K562 (cell line): ENCODE results near the gene LTA4H. TPM values are rescaled to one million over a fixed set of nuclear protein-coding genes. Genes with fewer than 3 reads are reported as not detected.
A peak's percentile ranks its signal among the peaks of the same experiment; 100 is the strongest.

Experiments used
- E2F6 ChIP-seq, 2 experiments: IDR thresholded peaks; 2 replicates each; pipeline ENCODE4 v1.6.1; 2011; ENCODE audit warnings: borderline replicate concordance in 1 of 2, control low read depth in 1 of 2, low read depth in 1 of 2, low read length in 1 of 2, mild to moderate bottlenecking in 1 of 2, mixed read lengths in 1 of 2, moderate library complexity in 1 of 2; ENCODE audit not compliant: insufficient read depth in 1 of 2, insufficient read length in 1 of 2, poor library complexity in 1 of 2, severe bottlenecking in 1 of 2; ENCODE audit errors: extremely low read depth in 1 of 2
- E2F8 ChIP-seq: fragments of 450-650 bp; IDR thresholded peaks from 2 replicates; pipeline ENCODE4 v1.7.1; 2018; ENCODE audit warnings: mild to moderate bottlenecking, low read depth; ENCODE audit not compliant: partially characterized antibody
- FOXP1 ChIP-seq: sonication (generic); formaldehyde crosslinking; IDR thresholded peaks from 2 replicates; pipeline ENCODE4 v1.8.0; 2022; ENCODE audit warnings: mild to moderate bottlenecking, missing genetic modification reagents
- GATAD2B ChIP-seq: fragments of 450-650 bp; IDR thresholded peaks from 2 replicates; pipeline ENCODE4 v1.6.1; 2017; ENCODE audit warnings: mild to moderate bottlenecking, borderline replicate concordance
- HDAC1 ChIP-seq, 2 experiments: fragments of 450-650 bp; IDR thresholded peaks; 2 replicates each; pipeline ENCODE4 v1.6.1; 2016 to 2017; ENCODE audit warnings: inconsistent platforms in 1 of 2, mild to moderate bottlenecking in 1 of 2, moderate library complexity in 1 of 2
- LEF1 ChIP-seq: fragments of 450-650 bp; IDR thresholded peaks from 2 replicates; pipeline ENCODE4 v1.6.1; 2016; ENCODE audit warnings: mild to moderate bottlenecking
- SRSF7 ChIP-seq: fragments of 200-400 bp; formaldehyde crosslinking; optimal IDR thresholded peaks from 2 replicates; pipeline ENCODE3; 2017; ENCODE audit warnings: mild to moderate bottlenecking, low read depth, low read length
- ZBTB40 ChIP-seq, 2 experiments: fragments of 450-650 bp in 1 of 2; sonication (generic) in 1 of 2; formaldehyde crosslinking in 1 of 2; IDR thresholded peaks; 2 replicates each; pipeline versions ENCODE4 v1.7.1 to v1.9.0; 2016 to 2022; ENCODE audit warnings: inconsistent platforms in 1 of 2, mild to moderate bottlenecking in 1 of 2, missing genetic modification reagents in 1 of 2
- ZNF780A ChIP-seq: fragments of 250-450 bp; sonication (Bioruptor Pico); IDR thresholded peaks from 2 replicates; pipeline ENCODE4 v1.5.0; 2021; ENCODE audit warnings: mild to moderate bottlenecking
- polyA plus RNA-seq, 8 experiments: library from polyadenylated mRNA; depleted of rRNA in 4 of 8; stranded (reverse) in 5 of 8; unstranded in 3 of 8; fragments of >200 nt; fragmentation: Nextera tagmentation in 2 of 8; fragmentation: Illumina TruSeq in 1 of 8; extraction: Ambion mirVana in 2 of 8; extraction: Trizol in 1 of 8; gene quantifications; 2 replicates each; pipeline versions ENCODE4 v1.2.1 to v1.2.3, GENCODE V29; 2011 to 2014; ENCODE audit warnings: inconsistent platforms in 1 of 8, missing spikeins in 1 of 8
- total RNA-seq, 7 experiments: library from RNA; depleted of rRNA in 6 of 7; stranded (reverse); fragments of >200 nt in 6 of 7; fragmentation: Illumina TruSeq in 2 of 7; extraction: Trizol in 2 of 7; gene quantifications; 2 replicates each; pipeline versions ENCODE4 v1.2.1 to v1.2.3, GENCODE V29; 2011 to 2021; ENCODE audit warnings: low replicate concordance in 1 of 7
- TF ChIP-seq, protein P1 (sequence below): fragments of 450-650 bp; IDR thresholded peaks from 2 replicates; pipeline ENCODE4 v1.6.1; 2016; ENCODE audit warnings: mild to moderate bottlenecking

Gene LTA4H
- total and polyA plus RNA-seq, 9 of the 15 experiments (the other 6 are each of a cell fraction or from before 2014, with no cell fraction given), result 25.2 to 58.1 (median 40.5) TPM

GRCh38 chr12:96040305-96041133, 5.1 kb upstream of the LTA4H start (continued):
- TF ChIP-seq ZBTB40 (IDR thresholded peaks at IDR 0.05), result no peak
- no peak for TF ChIP-seq ZBTB40 (CRISPR knock-in tag; IDR thresholded peaks at IDR 0.05)
- TF ChIP-seq E2F6 (IDR thresholded peaks at IDR 0.05; ENCODE audit: borderline replicate concordance in 1 of 2, extremely low read depth in 1 of 2, insufficient read depth in 1 of 2, insufficient read length in 1 of 2, low read depth in 1 of 2, low read length in 1 of 2, poor library complexity in 1 of 2, severe bottlenecking in 1 of 2), result no peak
- TF ChIP-seq ZNF780A (CRISPR knock-in tag), result no peak
- TF ChIP-seq FOXP1 (CRISPR knock-in tag), result no peak
- peak; percentile 23; the same call in 1 of the 2 replicates for TF ChIP-seq LEF1
- TF ChIP-seq SRSF7, result no peak
- TF ChIP-seq GATAD2B, result no peak
- TF ChIP-seq, protein P1, sequence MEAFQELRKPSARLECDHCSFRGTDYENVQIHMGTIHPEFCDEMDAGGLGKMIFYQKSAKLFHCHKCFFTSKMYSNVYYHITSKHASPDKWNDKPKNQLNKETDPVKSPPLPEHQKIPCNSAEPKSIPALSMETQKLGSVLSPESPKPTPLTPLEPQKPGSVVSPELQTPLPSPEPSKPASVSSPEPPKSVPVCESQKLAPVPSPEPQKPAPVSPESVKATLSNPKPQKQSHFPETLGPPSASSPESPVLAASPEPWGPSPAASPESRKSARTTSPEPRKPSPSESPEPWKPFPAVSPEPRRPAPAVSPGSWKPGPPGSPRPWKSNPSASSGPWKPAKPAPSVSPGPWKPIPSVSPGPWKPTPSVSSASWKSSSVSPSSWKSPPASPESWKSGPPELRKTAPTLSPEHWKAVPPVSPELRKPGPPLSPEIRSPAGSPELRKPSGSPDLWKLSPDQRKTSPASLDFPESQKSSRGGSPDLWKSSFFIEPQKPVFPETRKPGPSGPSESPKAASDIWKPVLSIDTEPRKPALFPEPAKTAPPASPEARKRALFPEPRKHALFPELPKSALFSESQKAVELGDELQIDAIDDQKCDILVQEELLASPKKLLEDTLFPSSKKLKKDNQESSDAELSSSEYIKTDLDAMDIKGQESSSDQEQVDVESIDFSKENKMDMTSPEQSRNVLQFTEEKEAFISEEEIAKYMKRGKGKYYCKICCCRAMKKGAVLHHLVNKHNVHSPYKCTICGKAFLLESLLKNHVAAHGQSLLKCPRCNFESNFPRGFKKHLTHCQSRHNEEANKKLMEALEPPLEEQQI, result no peak
- no peak for TF ChIP-seq E2F8
- no peak for TF ChIP-seq HDAC1 (IDR thresholded peaks at IDR 0.05)
